K562 (cell line): Measurements from ENCODE around the gene HDHD3. TPM values are rescaled to one million over a fixed set of nuclear protein-coding genes. Genes with fewer than 3 reads are reported as not detected.
"Not testable (repeated sequence)": the region's sequence is repeated elsewhere in the genome, so short reads cannot be mapped to it uniquely, and the experiment has no call there.

Source experiments
- ATAC-seq: fragments of 200-7000 bp; cut with Tn5 transposase; 3 replicates; pipeline ENCODE4 v1.9.1; 2020; ENCODE audit warnings: moderate library complexity
- BruUV-seq: library from RNA; stranded (reverse); fragments of 400-500 nt; replicated peaks from 2 replicates; lab custom pipeline; 2021; lab: Mats Ljungman, UMichigan
- CTCF ChIA-PET: fragments of 300-600 bp; formaldehyde crosslinking; extraction: SDS; loops from one replicate; lab custom pipeline; 2021; ENCODE audit warnings: low intra/inter-chr PET ratio; lab: Yijun Ruan, JAX
- POLR2A ChIA-PET: fragments of 300-600, 350-650 bp; sonication (Branson Sonifier 250); formaldehyde crosslinking; extraction: SDS; loops from one replicate; lab custom pipeline; 2021; ENCODE audit warnings: antibody characterized with exemption, inconsistent platforms; lab: Yijun Ruan, JAX
- DNase-seq, 4 experiments: peaks; one replicate each; pipeline versions ENCODE4 v3.0.0 to v3.0.0-alpha.2; 2011 to 2018; ENCODE audit warnings: low spot score in 3 of 4, mixed read lengths in 3 of 4; ENCODE audit errors: extremely low read depth in 1 of 4
- FAIRE-seq: peaks from 2 replicates; lab custom pipeline; 2011; peaks lifted over from hg19 to GRCh38; lab: Jason Lieb, UNC
- H2AFZ ChIP-seq: 2 replicates; pipeline ENCODE4 v1.6.0; 2011; ENCODE audit warnings: low read depth, low read length, control low read depth, inconsistent platforms
- H3K27ac ChIP-seq: fragments of 200-600 bp; 3 replicates; pipeline ENCODE4 v1.8.0; 2011; ENCODE audit warnings: low read depth, mild to moderate bottlenecking, control low read depth, inconsistent platforms, low read length, moderate library complexity, mixed read lengths; ENCODE audit errors: extremely low read depth
- H3K27me3 ChIP-seq, 2 experiments: fragments of 300-600 bp in 1 of 2; 2 replicates in 1 of 2; 3 replicates in 1 of 2; pipeline versions ENCODE4 v1.6.0 to v1.8.0; 2011; ENCODE audit warnings: inconsistent platforms in 2 of 2, low read length in 2 of 2, mild to moderate bottlenecking in 1 of 2, mixed read lengths in 1 of 2, moderate library complexity in 1 of 2; ENCODE audit not compliant: control insufficient read depth in 2 of 2, insufficient read depth in 2 of 2
- H3K36me3 ChIP-seq: fragments of 300-600 bp; 3 replicates; pipeline ENCODE4 v1.8.0; 2011; ENCODE audit warnings: mild to moderate bottlenecking, low read length, inconsistent platforms; ENCODE audit not compliant: control insufficient read depth, insufficient read depth
- H3K4me1 ChIP-seq, 2 experiments: fragments of 200-600 bp in 1 of 2; replicated peaks in 1 of 2; 2 replicates in 1 of 2; 3 replicates in 1 of 2; pipeline versions ENCODE4 v1.5.1 to v1.8.0; 2011; ENCODE audit warnings: inconsistent platforms in 2 of 2, low read length in 2 of 2, mild to moderate bottlenecking in 1 of 2, mixed read lengths in 1 of 2, moderate library complexity in 1 of 2; ENCODE audit not compliant: control insufficient read depth in 2 of 2, insufficient read depth in 2 of 2
- H3K4me2 ChIP-seq: 2 replicates; pipeline ENCODE4 v1.6.1; 2011; ENCODE audit warnings: low read length, control low read depth, inconsistent platforms, mixed read lengths; ENCODE audit not compliant: insufficient read depth
- H3K4me3 ChIP-seq: fragments of 200-600 bp; sonication (generic), shearing (Covaris generic); 2 replicates; pipeline ENCODE4 v1.5.1; 2016; ENCODE audit warnings: control low read depth, inconsistent platforms
- H3K79me2 ChIP-seq: fragments of 200-600 bp; 3 replicates; pipeline ENCODE4 v1.8.0; 2011; ENCODE audit warnings: low read length, inconsistent platforms; ENCODE audit not compliant: control insufficient read depth, insufficient read depth
- H3K9ac ChIP-seq, 2 experiments: 2 replicates each; pipeline versions ENCODE4 v1.6.0 to v1.6.1; 2011; ENCODE audit warnings: low read depth in 2 of 2, low read length in 2 of 2, control low read depth in 1 of 2, inconsistent platforms in 1 of 2, mild to moderate bottlenecking in 1 of 2, mixed read lengths in 1 of 2; ENCODE audit not compliant: insufficient read depth in 1 of 2
- H3K9me1 ChIP-seq: one replicate; pipeline ENCODE4 v1.6.0; 2011; ENCODE audit warnings: inconsistent platforms, mild to moderate bottlenecking, low read length, moderate library complexity; ENCODE audit not compliant: control insufficient read depth, insufficient read depth
- H3K9me3 ChIP-seq: replicated peaks from 2 replicates; pipeline ENCODE4 v1.5.1; 2011; ENCODE audit warnings: low read depth, low read length, inconsistent platforms; ENCODE audit not compliant: control insufficient read depth, insufficient read depth
- H4K20me1 ChIP-seq: replicated peaks from 2 replicates; pipeline ENCODE4 v1.6.1; 2011; ENCODE audit warnings: low read length, inconsistent platforms, mixed read lengths; ENCODE audit not compliant: control insufficient read depth, insufficient read depth
- BACH1 ChIP-seq: fragments of 200-800 bp; sonication (Bioruptor generic); IDR thresholded peaks from 2 replicates; pipeline ENCODE4 v1.6.1; 2016; ENCODE audit warnings: missing genetic modification characterization, missing compliant biosample characterization
- CREB3 ChIP-seq: fragments of 450-650 bp; conservative IDR thresholded peaks from 2 replicates; pipeline ENCODE4 v1.6.1; 2016; ENCODE audit warnings: missing genetic modification characterization, low read depth, mild to moderate bottlenecking, missing compliant biosample characterization, moderate library complexity
- GTF2A2 ChIP-seq: IDR thresholded peaks from 2 replicates; pipeline ENCODE4 v1.6.1; 2016; ENCODE audit warnings: mild to moderate bottlenecking, missing genetic modification characterization, missing compliant biosample characterization
- IRF9 ChIP-seq: fragments of 450-650 bp; IDR thresholded peaks from 2 replicates; pipeline ENCODE4 v1.6.1; 2016; ENCODE audit warnings: missing biosample characterization, missing genetic modification characterization
- MEF2D ChIP-seq: conservative IDR thresholded peaks from 2 replicates; pipeline ENCODE4 v1.6.1; 2016; ENCODE audit warnings: low read depth, missing genetic modification characterization, missing compliant biosample characterization
- NR2C1 ChIP-seq, 2 experiments: fragments of 450-650 bp; IDR thresholded peaks; 2 replicates each; pipeline ENCODE4 v1.6.1; 2017; ENCODE audit warnings: mild to moderate bottlenecking in 2 of 2, antibody characterized with exemption in 1 of 2, inconsistent platforms in 1 of 2, missing compliant biosample characterization in 1 of 2, missing genetic modification characterization in 1 of 2
- PBX2 ChIP-seq, 2 experiments: IDR thresholded peaks in 1 of 2; conservative IDR thresholded peaks in 1 of 2; 2 replicates each; pipeline ENCODE4 v1.6.1; 2016; ENCODE audit warnings: low read depth in 2 of 2, mild to moderate bottlenecking in 1 of 2, missing compliant biosample characterization in 1 of 2, missing genetic modification characterization in 1 of 2, moderate library complexity in 1 of 2
- ZNF41 ChIP-seq: fragments of 250-450 bp; sonication (Bioruptor Pico); conservative IDR thresholded peaks from 2 replicates; pipeline ENCODE4 v1.4.0; 2020; ENCODE audit warnings: mild to moderate bottlenecking
- ZNF639 ChIP-seq, 2 experiments: fragments of 200-800 bp in 1 of 2; sonication (Bioruptor generic) in 1 of 2; sonication (generic) in 1 of 2; formaldehyde crosslinking in 1 of 2; IDR thresholded peaks in 1 of 2; conservative IDR thresholded peaks in 1 of 2; 2 replicates each; pipeline versions ENCODE4 v1.5.0 to v1.6.1; 2016 to 2020; ENCODE audit warnings: missing compliant biosample characterization in 1 of 2, missing genetic modification characterization in 1 of 2, missing genetic modification reagents in 1 of 2
- ZNF766 ChIP-seq: fragments of 200-800 bp; sonication (Bioruptor generic); conservative IDR thresholded peaks from 2 replicates; pipeline ENCODE4 v1.6.1; 2016; ENCODE audit warnings: missing genetic modification characterization, missing compliant biosample characterization
- WGBS: fragments of 100-300 bp; shearing (Covaris generic); methylation state at CpG from one replicate; pipeline ENCODE4 v1.1.6; 2016; ENCODE audit warnings: low coverage, mixed read lengths; ENCODE audit not compliant: insufficient coverage; ENCODE audit errors: missing lambda C conversion rate; 5-methylcytosine and 5-hydroxymethylcytosine counted together
- in situ Hi-C: fragments of 300-500 bp; cut with MboI; formaldehyde crosslinking; loops from 4 replicates; pipeline ENCODE4 v1.15.0; 2018; ENCODE audit warnings: inconsistent platforms, mixed read lengths
- intact Hi-C: fragments of 100-400 bp; cut with micrococcal nuclease; formaldehyde crosslinking; loops from 2 replicates; pipeline ENCODE4 v1.14.2; 2022
- polyA plus RNA-seq, 8 experiments: library from polyadenylated mRNA; depleted of rRNA in 4 of 8; stranded (reverse) in 5 of 8; unstranded in 3 of 8; fragments of >200 nt; fragmentation: Nextera tagmentation in 2 of 8; fragmentation: Illumina TruSeq in 1 of 8; extraction: Ambion mirVana in 2 of 8; extraction: Trizol in 1 of 8; gene quantifications; 2 replicates each; pipeline versions ENCODE4 v1.2.1 to v1.2.3, GENCODE V29; 2011 to 2014; ENCODE audit warnings: inconsistent platforms in 1 of 8, missing spikeins in 1 of 8
- total RNA-seq, 7 experiments: library from RNA; depleted of rRNA in 6 of 7; stranded (reverse); fragments of >200 nt in 6 of 7; fragmentation: Illumina TruSeq in 2 of 7; extraction: Trizol in 2 of 7; gene quantifications; 2 replicates each; pipeline versions ENCODE4 v1.2.1 to v1.2.3, GENCODE V29; 2011 to 2021; ENCODE audit warnings: low replicate concordance in 1 of 7
- TF ChIP-seq, protein P1 (sequence below), 3 experiments: fragments of 200-800 bp in 1 of 3; sonication (Bioruptor generic) in 1 of 3; sonication (generic) in 1 of 3; formaldehyde crosslinking in 1 of 3; IDR thresholded peaks; 2 replicates each; pipeline versions ENCODE4 v1.6.1 to v1.8.0; 2016 to 2022; ENCODE audit warnings: mild to moderate bottlenecking in 2 of 3, missing compliant biosample characterization in 2 of 3, missing genetic modification characterization in 2 of 3, missing genetic modification reagents in 1 of 3

Gene HDHD3
- total and polyA plus RNA-seq, 9 of the 15 experiments (the other 6 are each of a cell fraction or from before 2014, with no cell fraction given), result 1.1 to 19.1 (median 10.9) TPM

- BruUV-seq; in situ Hi-C loops; H3K9me1 ChIP-seq; FAIRE-seq; DNase-seq; H3K4me3 ChIP-seq; H3K27me3 ChIP-seq; CTCF ChIA-PET; H4K20me1 ChIP-seq; H3K4me2 ChIP-seq; intact Hi-C loops; H3K79me2 ChIP-seq; H3K9me3 ChIP-seq; ATAC-seq; H3K36me3 ChIP-seq; H3K9ac ChIP-seq; TF ChIP-seq PBX2 (CRISPR knock-in tag; IDR thresholded peaks at IDR 0.05; ENCODE audit: low read depth); NR2C1 (IDR thresholded peaks at IDR 0.05): not testable (repeated sequence)
- Histone ChIP-seq H3K4me1 (peaks cover 19 to 27% of the 10 kb centered on the region in 2 experiments; a peak in 4 of 5 replicates), H2AFZ (peak overlapping the region; percentile 74; the same call in 1 of the 2 replicates), H3K27ac (peak overlapping the region; percentile 13; the same call in 1 of the 3 replicates)
- 21% methylated on average over 2 of the region's 2 CpGs for WGBS
- POLR2A ChIA-PET, result interaction anchor here (0.7 kb wide), 1 partner anchor 10 kb away, joined by 3 read pairs; no protein-coding TSS in a partner anchor
- TF ChIP-seq CREB3 (peak; percentile 88), PBX2 (tag; conservative IDR thresholded peaks at IDR 0.05; ENCODE audit: low read depth) (0 out of 2 replicates have a peak, but pooled peaks have one; percentile 39), ZNF639 (CRISPR knock-in tag; conservative IDR thresholded peaks at IDR 0.05 in 1 of 2, IDR thresholded peaks at IDR 0.05 in 1 of 2) (0 out of 4 replicates have a peak, but pooled peaks of 1 of the 2 experiments have one; percentile 44), MEF2D (peak; percentile 79), NR2C1 (tag; IDR thresholded peaks at IDR 0.05) (peak; percentile 67), ZNF41 (CRISPR knock-in tag) (peak; percentile 51; the same call in 1 of the 2 replicates), ZNF766 (CRISPR knock-in tag) (peak; percentile 60; the same call in 1 of the 2 replicates), IRF9 (tag) (0 out of 2 replicates have a peak, but pooled peaks have one; percentile 57), GTF2A2 (tag) (peak; percentile 84), BACH1 (tag) (0 out of 2 replicates have a peak, but pooled peaks have one; percentile 51)
- TF ChIP-seq, protein P1, sequence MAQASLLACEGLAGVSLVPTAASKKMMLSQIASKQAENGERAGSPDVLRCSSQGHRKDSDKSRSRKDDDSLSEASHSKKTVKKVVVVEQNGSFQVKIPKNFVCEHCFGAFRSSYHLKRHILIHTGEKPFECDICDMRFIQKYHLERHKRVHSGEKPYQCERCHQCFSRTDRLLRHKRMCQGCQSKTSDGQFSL (CRISPR knock-in tag; IDR thresholded peaks at IDR 0.05), result not testable (repeated sequence)
- TF ChIP-seq, protein P1 (tag; IDR thresholded peaks at IDR 0.05), result peak in 1 of 2 experiments; percentile 87; a peak in 2 of 4 replicates
Measured at GRCh38 chr9:113379829-113380210, 3.0 kb upstream of the HDHD3 start.
